DOHH2 (cell line): ENCODE data around the gene RBFOX1.

Experiments
- H3F3A ChIP-seq: fragments of 200-600 bp; sonication (generic), shearing (Covaris generic); 2 replicates; pipeline ENCODE4 v1.6.0; 2016; ENCODE audit warnings: antibody characterized with exemption, mild to moderate bottlenecking; ENCODE audit not compliant: control insufficient read depth, insufficient read depth
- H3K27ac ChIP-seq: fragments of 200-600 bp; sonication (generic); 2 replicates; pipeline ENCODE4 v1.5.1; 2014; ENCODE audit warnings: low read depth, mild to moderate bottlenecking, low read length, moderate library complexity
- H3K27me3 ChIP-seq: fragments of 200-600 bp; sonication (generic); 2 replicates; pipeline ENCODE4 v1.6.1; 2014; ENCODE audit warnings: mild to moderate bottlenecking, low read length, mixed read lengths; ENCODE audit not compliant: control insufficient read depth
- H3K36me3 ChIP-seq: fragments of 200-600 bp; sonication (generic); 2 replicates; pipeline ENCODE4 v1.6.1; 2014; ENCODE audit warnings: mild to moderate bottlenecking, low read length, moderate library complexity, mixed read lengths; ENCODE audit not compliant: control insufficient read depth
- H3K4me1 ChIP-seq: fragments of 200-600 bp; sonication (generic); 2 replicates; pipeline ENCODE4 v1.6.1; 2014; ENCODE audit warnings: mild to moderate bottlenecking, low read length, mixed read lengths; ENCODE audit not compliant: control insufficient read depth
- H3K4me2 ChIP-seq: fragments of 200-600 bp; sonication (generic); 2 replicates; pipeline ENCODE4 v1.6.0; 2014; ENCODE audit warnings: mild to moderate bottlenecking, low read length, moderate library complexity
- H3K4me3 ChIP-seq: fragments of 200-600 bp; sonication (generic); 2 replicates; pipeline ENCODE4 v1.5.1; 2014; ENCODE audit warnings: mild to moderate bottlenecking, low read length, mixed read lengths
- H3K79me2 ChIP-seq: fragments of 200-600 bp; sonication (generic); 2 replicates; pipeline ENCODE4 v1.6.1; 2014; ENCODE audit warnings: mild to moderate bottlenecking, low read length, mixed read lengths; ENCODE audit not compliant: control insufficient read depth
- H3K9me2 ChIP-seq: fragments of 200-600 bp; sonication (generic); replicated peaks from 2 replicates; pipeline ENCODE4 v1.6.1; 2014; ENCODE audit warnings: mild to moderate bottlenecking, low read length, mixed read lengths; ENCODE audit not compliant: control insufficient read depth
- H3K9me3 ChIP-seq: fragments of 200-600 bp; sonication (generic); 2 replicates; pipeline ENCODE4 v1.6.1; 2014; ENCODE audit warnings: antibody characterized with exemption, low read length, mixed read lengths; ENCODE audit not compliant: control insufficient read depth, insufficient read depth
- H4K20me1 ChIP-seq: fragments of 200-600 bp; sonication (generic); 2 replicates; pipeline ENCODE4 v1.6.0; 2014; ENCODE audit warnings: low read depth, mild to moderate bottlenecking, antibody characterized with exemption, low read length, moderate library complexity; ENCODE audit not compliant: control insufficient read depth, insufficient read depth
- CTCF ChIP-seq: fragments of 200-600 bp; sonication (generic); IDR thresholded peaks from one replicate; pipeline ENCODE4 v1.5.1; 2014; ENCODE audit warnings: antibody characterized with exemption, mild to moderate bottlenecking, low read depth, low read length; ENCODE audit not compliant: poor library complexity, severe bottlenecking
- EZH2phosphoT487 ChIP-seq: fragments of 200-600 bp; sonication (generic); IDR thresholded peaks from 2 replicates; pipeline ENCODE4 v1.6.1; 2017; ENCODE audit warnings: borderline replicate concordance, mild to moderate bottlenecking, antibody characterized with exemption, low read length, moderate library complexity, mixed read lengths

Gene RBFOX1

GRCh38 chr16:7419441-7419840, 86.8 kb downstream of the RBFOX1 start:
- H3F3A ChIP-seq = no peaks in the 10 kb centered on the region
- H3K4me1 ChIP-seq = no peaks in the 10 kb centered on the region
- no peaks in the 10 kb centered on the region for H4K20me1 ChIP-seq
- no peak for TF ChIP-seq EZH2phosphoT487
- no peak for TF ChIP-seq CTCF
- no peaks in the 10 kb centered on the region for H3K9me2 ChIP-seq
- no peak overlapping the region for H3K27ac ChIP-seq
- H3K79me2 ChIP-seq = no peaks in the 10 kb centered on the region
- H3K9me3 ChIP-seq = no peaks in the 10 kb centered on the region
- H3K4me3 ChIP-seq = no peak overlapping the region
- no peaks in the 10 kb centered on the region for H3K36me3 ChIP-seq
- no peak overlapping the region for H3K4me2 ChIP-seq
- no peaks in the 10 kb centered on the region for H3K27me3 ChIP-seq

- Histone ChIP-seq H3K4me3 (no peak overlapping the region), H3K27me3 (no peaks in the 10 kb centered on the region)
- TF ChIP-seq EZH2phosphoT487 (no peak), CTCF (no peak)
These were observed 87.4 kb downstream of the RBFOX1 start for GRCh38 chr16:7420079-7420478.

GRCh38 chr16:7420843-7421242, 88.2 kb downstream of the RBFOX1 start:
- H4K20me1 ChIP-seq = no peaks in the 10 kb centered on the region
- H3K36me3 ChIP-seq = no peaks in the 10 kb centered on the region
- no peak overlapping the region for H3K27ac ChIP-seq
- H3K9me3 ChIP-seq = no peaks in the 10 kb centered on the region
- TF ChIP-seq EZH2phosphoT487 (no peak), CTCF (no peak)
- no peaks in the 10 kb centered on the region for H3K27me3 ChIP-seq
- no peaks in the 10 kb centered on the region for H3K79me2 ChIP-seq
- H3F3A ChIP-seq = no peaks in the 10 kb centered on the region
- no peaks in the 10 kb centered on the region for H3K9me2 ChIP-seq
- no peak overlapping the region for H3K4me3 ChIP-seq
- H3K4me2 ChIP-seq = no peak overlapping the region
- H3K4me1 ChIP-seq = no peaks in the 10 kb centered on the region

More at GRCh38 chr16:7420079-7420478, 87.4 kb downstream of the RBFOX1 start:
- Histone ChIP-seq H3K4me2 (no peak overlapping the region), H3K27ac (no peak overlapping the region), H3K36me3 (no peaks in the 10 kb centered on the region), H3K9me3 (no peaks in the 10 kb centered on the region), H4K20me1 (no peaks in the 10 kb centered on the region), H3K4me1 (no peaks in the 10 kb centered on the region), H3K9me2 (no peaks in the 10 kb centered on the region), H3F3A (no peaks in the 10 kb centered on the region), H3K79me2 (no peaks in the 10 kb centered on the region)

GRCh38 chr16:7421578-7421977, 88.9 kb downstream of the RBFOX1 start:
- no peaks in the 10 kb centered on the region for H3K79me2 ChIP-seq
- H3K4me1 ChIP-seq = no peaks in the 10 kb centered on the region
- H3K4me3 ChIP-seq = no peak overlapping the region
- no peaks in the 10 kb centered on the region for H3K27me3 ChIP-seq
- no peaks in the 10 kb centered on the region for H4K20me1 ChIP-seq
- no peaks in the 10 kb centered on the region for H3K9me2 ChIP-seq
- no peak overlapping the region for H3K4me2 ChIP-seq
- H3K27ac ChIP-seq = no peak overlapping the region
- no peaks in the 10 kb centered on the region for H3K9me3 ChIP-seq
- no peaks in the 10 kb centered on the region for H3K36me3 ChIP-seq
- H3F3A ChIP-seq = no peaks in the 10 kb centered on the region
- no peak for TF ChIP-seq EZH2phosphoT487
- TF ChIP-seq CTCF = no peak
